IPS-15b (cell line): ENCODE measurements around the gene CAMKK1.
"Not testable (repeated sequence)": the region's sequence is repeated elsewhere in the genome, so short reads cannot be mapped to it uniquely, and the experiment has no call there.

Experiments
- H3K27me3 ChIP-seq: one replicate; pipeline ENCODE4 v1.6.1; 2013; ENCODE audit warnings: low read length; ENCODE audit not compliant: control insufficient read depth, insufficient read depth
- H3K36me3 ChIP-seq: one replicate; pipeline ENCODE4 v1.6.1; 2013; ENCODE audit warnings: low read length; ENCODE audit not compliant: control insufficient read depth, insufficient read depth
- H3K4me1 ChIP-seq: one replicate; pipeline ENCODE4 v1.6.1; 2013; ENCODE audit warnings: mild to moderate bottlenecking, low read length; ENCODE audit not compliant: control insufficient read depth, insufficient read depth
- H3K4me3 ChIP-seq: one replicate; pipeline ENCODE4 v1.5.1; 2013; ENCODE audit warnings: low read depth, low read length
- H3K9ac ChIP-seq: one replicate; pipeline ENCODE4 v1.6.1; 2013; ENCODE audit warnings: low read depth, mild to moderate bottlenecking, low read length
- H3K9me3 ChIP-seq: one replicate; pipeline ENCODE4 v1.6.1; 2013; ENCODE audit warnings: mild to moderate bottlenecking, low read length; ENCODE audit not compliant: control insufficient read depth, insufficient read depth

The CAMKK1 gene

GRCh38 chr17:3865176-3865575 lies 27.7 kb downstream of the CAMKK1 start:
- peaks cover 34% of the 10 kb centered on the region for H3K36me3 ChIP-seq

GRCh38 chr17:3864534-3864933 lies 28.3 kb downstream of the CAMKK1 start:
- no peaks in the 10 kb centered on the region for H3K4me1 ChIP-seq
- no peak overlapping the region for H3K9ac ChIP-seq

More at GRCh38 chr17:3865176-3865575, 27.7 kb downstream of the CAMKK1 start:
- Histone ChIP-seq H3K4me1 (no peaks in the 10 kb centered on the region), H3K9ac (no peak overlapping the region), H3K4me3 (no peak overlapping the region), H3K27me3 (no peaks in the 10 kb centered on the region), H3K9me3 (no peaks in the 10 kb centered on the region)

GRCh38 chr17:3861761-3862681 lies 30.8 kb downstream of the CAMKK1 start:
- Histone ChIP-seq H3K4me1 (no peaks in the 10 kb centered on the region), H3K27me3 (no peaks in the 10 kb centered on the region), H3K4me3 (no peak overlapping the region), H3K36me3 (peaks cover 25% of the 10 kb centered on the region), H3K9me3 (no peaks in the 10 kb centered on the region), H3K9ac (no peak overlapping the region)

More at GRCh38 chr17:3864534-3864933, 28.3 kb downstream of the CAMKK1 start:
- Histone ChIP-seq H3K36me3 (peaks cover 27% of the 10 kb centered on the region), H3K9me3 (no peaks in the 10 kb centered on the region), H3K27me3 (no peaks in the 10 kb centered on the region), H3K4me3 (no peak overlapping the region)

GRCh38 chr17:3860939-3861700 lies 31.7 kb downstream of the CAMKK1 start:
- Histone ChIP-seq H3K4me3 (no peak overlapping the region), H3K4me1 (no peaks in the 10 kb centered on the region), H3K9ac (no peak overlapping the region), H3K27me3 (no peaks in the 10 kb centered on the region), H3K36me3 (peaks cover 22% of the 10 kb centered on the region), H3K9me3 (no peaks in the 10 kb centered on the region)

- H3K9me3 ChIP-seq: no peaks in the 10 kb centered on the region
- H3K36me3 ChIP-seq: peaks cover 15% of the 10 kb centered on the region
- no peaks in the 10 kb centered on the region for H3K4me1 ChIP-seq
- no peak overlapping the region for H3K9ac ChIP-seq
- no peak overlapping the region for H3K4me3 ChIP-seq
- no peaks in the 10 kb centered on the region for H3K27me3 ChIP-seq
Measured at GRCh38 chr17:3859940-3860339, 32.9 kb downstream of the CAMKK1 start.

GRCh38 chr17:3857261-3858105 lies 35.4 kb downstream of the CAMKK1 start:
- H3K36me3 ChIP-seq: peaks cover 15% of the 10 kb centered on the region
- H3K27me3 ChIP-seq: no peaks in the 10 kb centered on the region
- H3K9ac ChIP-seq: no peak overlapping the region
- no peaks in the 10 kb centered on the region for H3K9me3 ChIP-seq
- no peaks in the 10 kb centered on the region for H3K4me1 ChIP-seq
- H3K4me3 ChIP-seq: no peak overlapping the region

GRCh38 chr17:3854204-3854603 lies 38.6 kb downstream of the CAMKK1 start:
- H3K4me1 ChIP-seq, H3K4me3 ChIP-seq, H3K9me3 ChIP-seq, H3K27me3 ChIP-seq, H3K9ac ChIP-seq, H3K36me3 ChIP-seq: not testable (repeated sequence)

- no peaks in the 10 kb centered on the region for H3K4me1 ChIP-seq
Measured at GRCh38 chr17:3852561-3852960, 40.3 kb downstream of the CAMKK1 start.

GRCh38 chr17:3851461-3852100 lies 41.3 kb downstream of the CAMKK1 start:
- no peak overlapping the region for H3K9ac ChIP-seq
- no peaks in the 10 kb centered on the region for H3K36me3 ChIP-seq
- H3K4me3 ChIP-seq: no peak overlapping the region

More at GRCh38 chr17:3852561-3852960, 40.3 kb downstream of the CAMKK1 start:
- Histone ChIP-seq H3K9me3 (no peaks in the 10 kb centered on the region), H3K4me3 (no peak overlapping the region), H3K9ac (no peak overlapping the region), H3K27me3 (no peaks in the 10 kb centered on the region), H3K36me3 (no peaks in the 10 kb centered on the region)

GRCh38 chr17:3848229-3848835 lies 44.5 kb downstream of the CAMKK1 start:
- Histone ChIP-seq H3K27me3 (no peaks in the 10 kb centered on the region), H3K9ac (no peak overlapping the region), H3K4me1 (peaks cover 7% of the 10 kb centered on the region), H3K9me3 (no peaks in the 10 kb centered on the region), H3K36me3 (no peaks in the 10 kb centered on the region), H3K4me3 (no peak overlapping the region)

More at GRCh38 chr17:3851461-3852100, 41.3 kb downstream of the CAMKK1 start:
- Histone ChIP-seq H3K27me3 (no peaks in the 10 kb centered on the region), H3K9me3 (no peaks in the 10 kb centered on the region), H3K4me1 (peaks cover 1% of the 10 kb centered on the region)
